CD4-positive, CD25-positive, alpha-beta regulatory T cell (primary cell): ENCODE data around the gene AASS. TPM values are rescaled to one million over a fixed set of nuclear protein-coding genes. Genes with fewer than 3 reads are reported as not detected.

Experiments
- ATAC-seq, 2 donors: fragments of 150-1000 bp; cut with Tn5 transposase; one replicate each; pipeline ENCODE4 v1.10.0; 2021; ENCODE audit warnings: low read depth in 2 of 2, moderate number of reproducible peaks in 2 of 2, moderate library complexity in 1 of 2
- DNase-seq, 3 donors: peaks; one replicate each; pipeline versions ENCODE4 v3.0.0 to v3.0.0-alpha.2; 2012 to 2022; ENCODE audit warnings: mixed read lengths in 1 of 3
- H3K27ac ChIP-seq: one replicate; pipeline ENCODE4 v1.7.0; 2013; ENCODE audit warnings: mild to moderate bottlenecking, low read length; ENCODE audit not compliant: insufficient read depth, poor library complexity, severe bottlenecking
- H3K27me3 ChIP-seq: one replicate; pipeline ENCODE4 v1.7.0; 2013; ENCODE audit warnings: low read length; ENCODE audit not compliant: control insufficient read depth, insufficient read depth
- H3K36me3 ChIP-seq: one replicate; pipeline ENCODE4 v1.7.0; 2013; ENCODE audit warnings: mild to moderate bottlenecking, low read length, moderate library complexity; ENCODE audit not compliant: control insufficient read depth, insufficient read depth
- H3K4me1 ChIP-seq: 2 replicates; pipeline ENCODE4 v1.7.0; 2013; ENCODE audit warnings: mild to moderate bottlenecking, low read length; ENCODE audit not compliant: insufficient read depth, control insufficient read depth, poor library complexity, severe bottlenecking
- H3K4me3 ChIP-seq: one replicate; pipeline ENCODE4 v1.7.0; 2013; ENCODE audit warnings: low read depth, mild to moderate bottlenecking, low read length, moderate library complexity
- H3K9me3 ChIP-seq, 2 experiments: 1 replicate in 1 of 2; 2 replicates in 1 of 2; pipeline ENCODE4 v1.7.0; 2013; ENCODE audit warnings: low read length in 2 of 2, mild to moderate bottlenecking in 1 of 2, moderate library complexity in 1 of 2; ENCODE audit not compliant: control insufficient read depth in 2 of 2
- H3K27ac Mint-ChIP-seq, 3 donors: one replicate each; pipeline ENCODE4 v1.8.0; 2020 to 2022; ENCODE audit warnings: mild to moderate bottlenecking in 3 of 3, mixed read lengths in 3 of 3, moderate library complexity in 2 of 3
- H3K27me3 Mint-ChIP-seq: one replicate; pipeline ENCODE4 v1.8.0; 2022; ENCODE audit warnings: mild to moderate bottlenecking, mixed read lengths
- H3K36me3 Mint-ChIP-seq: one replicate; pipeline ENCODE4 v1.8.0; 2020; ENCODE audit warnings: mixed read lengths
- H3K4me1 Mint-ChIP-seq, 4 donors: one replicate each; pipeline ENCODE4 v1.8.0; 2020 to 2022; ENCODE audit warnings: mixed read lengths in 4 of 4, mild to moderate bottlenecking in 1 of 4
- H3K4me3 Mint-ChIP-seq, 4 donors: one replicate each; pipeline ENCODE4 v1.8.0; 2020 to 2022; ENCODE audit warnings: mild to moderate bottlenecking in 4 of 4, mixed read lengths in 4 of 4, moderate library complexity in 3 of 4
- H3K9me3 Mint-ChIP-seq, 7 donors: one replicate each; pipeline ENCODE4 v1.8.0; 2020 to 2022; ENCODE audit warnings: mixed read lengths in 7 of 7, mild to moderate bottlenecking in 3 of 7, moderate library complexity in 2 of 7
- polyA plus RNA-seq, 4 donors: library from polyadenylated mRNA; unstranded; fragments of 300-500 nt; fragmentation: Illumina TruSeq; gene quantifications; one replicate each; pipeline ENCODE4 v1.2.3, GENCODE V29; 2021
- total RNA-seq: library from RNA; stranded (reverse); gene quantifications from one replicate; pipeline ENCODE4 v1.2.3, GENCODE V29; 2022

The AASS gene
- total and polyA plus RNA-seq, 5 donors from 2014 or later: 1.2 to 3.1 (median 1.7) TPM

DNA sequence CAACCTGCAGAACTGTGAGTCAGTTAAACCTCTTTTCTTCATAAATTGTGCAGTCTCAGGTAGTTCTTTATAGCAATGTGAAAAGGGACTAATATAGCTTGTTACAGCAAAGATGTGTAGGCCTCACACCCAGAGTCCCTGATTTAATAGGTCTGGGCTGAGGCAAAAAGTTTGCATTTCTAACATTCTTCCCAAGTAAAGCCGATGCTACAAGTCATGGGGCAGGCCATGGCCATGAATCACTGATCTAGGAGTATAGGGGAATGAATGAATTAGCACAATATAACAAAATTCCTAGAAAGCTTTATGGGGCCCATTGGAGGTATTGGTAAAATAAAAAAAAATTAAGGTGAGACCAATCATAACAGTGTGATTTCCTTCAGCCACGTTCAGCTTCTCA lies 11.5 kb upstream of the AASS start:
- Mint-ChIP-seq H3K9me3 (peaks cover 0 to 4% (median 0%) of the 10 kb centered on the region in 7 donors), H3K4me1 (no peaks in the 10 kb centered on the region), H3K36me3 (no peaks in the 10 kb centered on the region), H3K27ac (no peak overlapping the region), H3K27me3 (peaks cover 4% of the 10 kb centered on the region), H3K4me3 (no peak overlapping the region)
- Histone ChIP-seq H3K4me3 (no peak overlapping the region), H3K4me1 (no peaks in the 10 kb centered on the region), H3K27ac (no peak overlapping the region), H3K9me3 (no peaks in the 10 kb centered on the region), H3K27me3 (no peaks in the 10 kb centered on the region), H3K36me3 (no peaks in the 10 kb centered on the region)
- ATAC-seq (no peak), DNase-seq (no peak)

DNA sequence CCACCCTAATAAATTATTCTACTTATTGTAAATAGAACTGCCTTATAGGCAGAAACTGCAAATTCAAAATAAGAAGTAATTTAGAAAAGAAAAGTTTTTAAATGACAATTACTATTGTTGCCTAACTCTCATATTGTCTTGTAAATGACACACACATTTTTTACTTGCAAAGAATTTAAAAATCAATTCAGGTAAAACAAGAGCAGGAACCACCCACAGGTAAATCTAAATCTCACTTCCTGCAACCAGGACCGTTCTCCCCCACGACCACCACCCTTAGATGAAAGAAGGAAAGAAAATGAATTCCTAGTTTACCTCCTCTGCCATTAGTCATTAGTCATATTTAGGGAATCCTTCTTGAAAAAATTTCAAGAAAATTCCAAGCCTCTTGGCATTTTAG lies 4.8 kb upstream of the AASS start:
- Mint-ChIP-seq H3K36me3 (no peaks in the 10 kb centered on the region), H3K27ac (no peak overlapping the region), H3K27me3 (peaks cover 12% of the 10 kb centered on the region), H3K4me3 (no peak overlapping the region), H3K4me1 (peaks cover 6 to 9% (median 8%) of the 10 kb centered on the region in 4 donors), H3K9me3 (peaks cover 0 to 5% (median 1%) of the 10 kb centered on the region in 7 donors)
- no peaks in the 10 kb centered on the region for H3K36me3 ChIP-seq
- no peak for ATAC-seq
- no peaks in the 10 kb centered on the region for H3K27me3 ChIP-seq
- H3K4me3 ChIP-seq: no peak overlapping the region
- H3K4me1 ChIP-seq: no peaks in the 10 kb centered on the region
- H3K27ac ChIP-seq: no peak overlapping the region
- no peaks in the 10 kb centered on the region for H3K9me3 ChIP-seq
- no peak for DNase-seq

DNA sequence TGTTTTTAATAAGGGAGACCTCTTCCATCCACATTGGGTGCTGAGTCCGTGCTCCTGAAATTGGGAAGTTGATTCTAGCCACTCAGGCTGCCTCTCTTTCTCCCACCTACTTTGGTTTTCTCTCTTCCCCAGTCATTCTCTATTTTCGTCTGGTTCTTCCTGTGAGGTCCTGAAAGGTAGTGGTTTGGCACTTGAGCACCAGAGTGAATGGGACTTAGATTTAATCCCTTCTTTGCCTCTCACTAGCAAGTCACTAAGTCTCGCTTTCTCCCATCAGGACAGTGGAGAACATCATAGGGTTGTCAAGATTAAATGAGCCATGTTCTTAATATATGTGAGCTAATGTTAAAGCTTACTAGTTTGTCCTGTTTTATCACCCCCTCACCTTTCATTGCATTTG lies 4.0 kb upstream of the AASS start:
- Histone ChIP-seq H3K27ac (no peak overlapping the region), H3K36me3 (no peaks in the 10 kb centered on the region), H3K4me1 (peaks cover 4% of the 10 kb centered on the region), H3K27me3 (no peaks in the 10 kb centered on the region), H3K4me3 (no peak overlapping the region), H3K9me3 (no peaks in the 10 kb centered on the region)
- Mint-ChIP-seq H3K4me3 (peak overlapping the region in 1 of 4 donors; percentile 59), H3K9me3 (peaks cover 0 to 5% (median 1%) of the 10 kb centered on the region in 7 donors), H3K4me1 (peaks cover 6 to 16% (median 11%) of the 10 kb centered on the region in 4 donors), H3K27me3 (peaks cover 17% of the 10 kb centered on the region), H3K36me3 (no peaks in the 10 kb centered on the region), H3K27ac (no peak overlapping the region)
- no peak for DNase-seq
- ATAC-seq: no peak

DNA sequence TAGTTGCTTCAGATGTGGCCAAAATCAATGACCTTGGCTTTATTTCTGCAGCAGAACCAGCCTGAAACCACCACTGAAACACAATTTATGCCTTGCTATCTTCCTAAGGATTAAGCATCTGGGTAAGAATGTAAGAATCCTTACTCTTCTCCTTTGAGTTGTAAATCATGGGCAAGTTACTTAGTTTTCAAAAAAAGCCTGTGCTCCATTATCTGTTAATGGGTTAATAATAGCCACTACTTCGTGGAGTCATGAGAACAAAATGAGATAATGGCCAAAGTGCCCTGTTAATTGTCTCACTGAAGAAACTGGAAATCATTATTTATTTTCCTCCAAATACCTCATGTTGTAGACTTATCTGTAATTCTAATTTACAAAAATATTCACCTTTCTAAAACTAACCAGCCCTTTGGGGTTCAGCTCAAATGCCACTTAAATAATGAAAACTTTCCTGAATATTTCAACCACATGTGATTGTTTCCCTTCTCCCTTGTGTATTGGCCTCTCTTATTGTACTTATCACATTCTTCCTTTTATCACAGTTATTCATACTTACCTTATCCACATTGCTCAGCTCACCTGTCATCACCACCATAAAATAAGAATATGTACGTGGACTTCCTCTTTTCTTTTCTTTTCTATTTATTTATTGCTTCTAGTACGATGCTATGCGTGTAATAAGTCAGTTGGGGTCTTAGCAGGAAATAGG lies 2.0 kb upstream of the AASS start:
- H3K4me3 Mint-ChIP-seq: peak overlapping the region in 1 of 4 donors; percentile 28

DNA sequence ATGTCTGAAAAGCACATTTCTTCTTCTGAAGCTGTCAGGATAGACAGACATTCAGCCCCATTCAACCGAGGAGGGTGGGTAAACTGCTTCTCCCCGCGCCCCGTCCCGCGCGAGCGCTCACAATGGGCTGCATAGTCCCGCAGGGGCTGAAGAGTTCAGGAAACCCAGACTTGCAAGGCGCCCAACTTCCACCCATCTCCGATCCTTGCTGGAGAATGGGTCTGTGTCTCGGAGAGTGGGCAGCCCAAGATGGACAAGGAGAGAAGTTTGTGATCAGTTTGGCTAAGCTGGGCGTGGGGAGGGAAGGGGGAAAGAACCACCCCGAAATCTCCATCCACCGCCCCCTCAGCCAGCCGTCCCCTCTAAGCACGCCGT lies 686 bp downstream of the AASS start:
- peaks cover 6 to 31% (median 18%) of the 10 kb centered on the region in 4 donors for H3K4me1 Mint-ChIP-seq
- H3K9me3 Mint-ChIP-seq: peaks cover 0 to 5% (median 0%) of the 10 kb centered on the region in 7 donors
- Histone ChIP-seq H3K27me3 (no peaks in the 10 kb centered on the region), H3K9me3 (no peaks in the 10 kb centered on the region), H3K4me3 (peak overlapping the region; percentile 67), H3K27ac (no peak overlapping the region), H3K4me1 (peaks cover 7% of the 10 kb centered on the region), H3K36me3 (no peaks in the 10 kb centered on the region)
- DNase-seq (peak in 1 of 3 donors; percentile 0), ATAC-seq (no peak)
- H3K27me3 Mint-ChIP-seq: peaks cover 21% of the 10 kb centered on the region
- H3K27ac Mint-ChIP-seq: peak overlapping the region in 2 of 3 donors; percentile 67 to 97
- peak overlapping the region; percentile 94 to 98 (median 97) for H3K4me3 Mint-ChIP-seq
- H3K36me3 Mint-ChIP-seq: no peaks in the 10 kb centered on the region

More for the DNA sequence above, 2.0 kb upstream of the AASS start:
- Mint-ChIP-seq H3K4me1 (peaks cover 6 to 28% (median 18%) of the 10 kb centered on the region in 4 donors), H3K27me3 (peaks cover 21% of the 10 kb centered on the region), H3K9me3 (peaks cover 0 to 5% (median 1%) of the 10 kb centered on the region in 7 donors), H3K27ac (peak overlapping the region in 1 of 3 donors; percentile 33), H3K36me3 (no peaks in the 10 kb centered on the region)
- no peak overlapping the region for H3K27ac ChIP-seq
- no peaks in the 10 kb centered on the region for H3K36me3 ChIP-seq
- H3K4me3 ChIP-seq: no peak overlapping the region
- ATAC-seq (no peak), DNase-seq (no peak)
- no peaks in the 10 kb centered on the region for H3K27me3 ChIP-seq
- peaks cover 7% of the 10 kb centered on the region for H3K4me1 ChIP-seq
- no peaks in the 10 kb centered on the region for H3K9me3 ChIP-seq

DNA sequence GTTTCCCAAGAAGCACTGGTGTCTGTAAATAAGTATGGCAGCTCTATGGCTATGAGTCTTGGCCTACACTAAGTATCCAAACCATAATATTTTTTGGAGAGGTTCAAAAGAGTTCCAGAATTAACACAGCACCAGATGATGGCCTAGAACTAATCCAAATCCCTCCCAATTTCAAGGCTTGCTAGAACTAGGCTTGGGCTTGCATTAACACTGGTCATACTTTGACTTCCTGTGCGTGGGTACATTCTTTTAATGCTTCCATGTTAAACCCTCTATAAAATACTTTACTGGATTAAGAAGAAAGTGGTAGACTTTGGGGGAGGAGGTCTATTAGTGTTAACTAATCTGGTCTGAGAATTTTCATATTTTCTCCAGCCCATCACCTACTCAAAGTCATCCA lies 3.1 kb downstream of the AASS start:
- no peak overlapping the region for H3K4me3 ChIP-seq
- Mint-ChIP-seq H3K4me1 (peaks cover 6 to 42% (median 22%) of the 10 kb centered on the region in 4 donors), H3K27me3 (peaks cover 14% of the 10 kb centered on the region), H3K9me3 (peaks cover 0 to 1% (median 0%) of the 10 kb centered on the region in 7 donors), H3K4me3 (no peak overlapping the region), H3K27ac (no peak overlapping the region), H3K36me3 (no peaks in the 10 kb centered on the region)
- H3K9me3 ChIP-seq: no peaks in the 10 kb centered on the region
- DNase-seq (no peak), ATAC-seq (no peak)
- H3K27me3 ChIP-seq: no peaks in the 10 kb centered on the region
- no peak overlapping the region for H3K27ac ChIP-seq
- peaks cover 7% of the 10 kb centered on the region for H3K4me1 ChIP-seq
- H3K36me3 ChIP-seq: no peaks in the 10 kb centered on the region

DNA sequence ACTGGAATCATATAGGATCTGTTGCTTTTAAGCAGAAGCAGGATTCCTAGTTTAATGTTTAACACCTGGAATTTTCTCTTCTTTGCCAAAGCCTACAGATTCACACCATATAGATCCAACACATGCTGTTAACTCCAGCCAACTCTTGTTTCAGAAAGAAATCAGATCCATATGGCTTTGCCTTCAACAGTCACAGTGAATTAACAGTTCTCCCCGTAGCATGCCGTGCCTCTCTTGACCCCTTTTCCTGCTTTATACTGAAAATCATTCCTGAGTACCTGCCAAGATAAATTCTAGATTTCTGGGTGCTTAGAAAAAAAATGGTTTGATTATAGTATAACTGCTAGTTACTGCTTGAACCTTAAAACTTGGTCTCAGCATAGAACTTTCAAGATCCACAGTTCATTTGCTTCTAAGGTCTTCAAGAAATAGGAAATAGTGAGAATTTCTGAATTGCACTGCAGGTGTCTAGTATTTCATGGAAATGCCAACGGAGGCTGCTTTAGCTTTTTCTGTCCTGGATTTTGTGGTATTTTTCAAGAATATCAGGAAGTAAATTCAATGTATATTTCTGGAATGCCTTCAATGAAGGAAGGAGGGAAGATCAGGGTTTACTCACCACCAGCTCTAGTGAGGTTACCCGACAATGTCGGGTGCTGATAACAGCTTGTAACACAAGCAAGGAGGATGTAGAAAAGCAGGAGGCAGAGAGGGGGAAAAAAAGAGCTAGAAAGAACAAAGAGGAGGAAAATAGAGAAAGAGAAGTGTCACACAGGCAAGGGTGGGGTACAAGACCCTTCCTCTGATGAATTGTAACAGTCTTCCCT lies 6.6 kb downstream of the AASS start:
- Mint-ChIP-seq H3K27ac (peak overlapping the region in 2 of 3 donors; percentile 7 to 33), H3K4me1 (peaks cover 0 to 21% (median 10%) of the 10 kb centered on the region in 4 donors), H3K36me3 (no peaks in the 10 kb centered on the region), H3K27me3 (no peaks in the 10 kb centered on the region), H3K9me3 (peaks cover 0 to 2% (median 0%) of the 10 kb centered on the region in 7 donors), H3K4me3 (peak overlapping the region in 2 of 4 donors; percentile 2 to 30)
- no peak overlapping the region for H3K27ac ChIP-seq
- no peaks in the 10 kb centered on the region for H3K9me3 ChIP-seq
- no peaks in the 10 kb centered on the region for H3K27me3 ChIP-seq
- H3K4me1 ChIP-seq: no peaks in the 10 kb centered on the region
- H3K36me3 ChIP-seq: no peaks in the 10 kb centered on the region
- ATAC-seq (no peak), DNase-seq (no peak)
- H3K4me3 ChIP-seq: peak overlapping the region; percentile 29
